HepG2 (cell line): ENCODE measurements around the gene SPTBN2. TPM values are rescaled to one million over a fixed set of nuclear protein-coding genes. Genes with fewer than 3 reads are reported as not detected.

Experiments used
- ARHGAP35 ChIP-seq: sonication (generic); formaldehyde crosslinking; IDR thresholded peaks from 2 replicates; pipeline ENCODE4 v1.9.0; 2022; ENCODE audit warnings: mild to moderate bottlenecking, inconsistent platforms, moderate library complexity, missing genetic modification reagents, borderline replicate concordance
- ARNTL ChIP-seq: sonication (generic); formaldehyde crosslinking; IDR thresholded peaks from 2 replicates; pipeline ENCODE4 v1.4.0; 2020; ENCODE audit warnings: mild to moderate bottlenecking, missing genetic modification reagents
- CEBPB ChIP-seq: IDR thresholded peaks from 2 replicates; pipeline ENCODE4 v1.6.1; 2011; ENCODE audit warnings: low read depth, low read length, improper control_type of control experiment, borderline replicate concordance
- CHD2 ChIP-seq: IDR thresholded peaks from 2 replicates; pipeline ENCODE4 v1.6.1; 2011; ENCODE audit warnings: low read depth, low read length, improper control_type of control experiment
- ELF1 ChIP-seq: sonication (generic); formaldehyde crosslinking; IDR thresholded peaks from 2 replicates; pipeline ENCODE4 v1.4.0; 2020; ENCODE audit warnings: missing genetic modification reagents
- ELF4 ChIP-seq: sonication (generic); formaldehyde crosslinking; IDR thresholded peaks from 2 replicates; pipeline ENCODE4 v1.5.0; 2020; ENCODE audit warnings: missing genetic modification reagents, mild to moderate bottlenecking, moderate library complexity, borderline replicate concordance
- PCBP2 ChIP-seq: fragments of 200-400 bp; formaldehyde crosslinking; optimal IDR thresholded peaks from 2 replicates; pipeline ENCODE3; 2018; ENCODE audit warnings: low read length, low read depth; ENCODE audit not compliant: poor library complexity, severe bottlenecking
- SRSF4 ChIP-seq: fragments of 200-400 bp; formaldehyde crosslinking; IDR thresholded peaks from one replicate; pipeline ENCODE4 v1.6.1; 2018; ENCODE audit warnings: mild to moderate bottlenecking, low read depth, low read length, moderate library complexity; ENCODE audit not compliant: poor library complexity, severe bottlenecking
- TBX3 ChIP-seq: fragments of 450-650 bp; IDR thresholded peaks from 2 replicates; pipeline ENCODE4 v1.6.1; 2017; ENCODE audit warnings: antibody characterized with exemption, mild to moderate bottlenecking, inconsistent platforms, borderline replicate concordance
- ZNF235 ChIP-seq: sonication (generic); formaldehyde crosslinking; IDR thresholded peaks from 2 replicates; pipeline ENCODE4 v1.8.1; 2023; ENCODE audit warnings: mild to moderate bottlenecking, missing genetic modification reagents, borderline replicate concordance
- ZNF263 ChIP-seq: sonication (generic); formaldehyde crosslinking; IDR thresholded peaks from 2 replicates; pipeline ENCODE4 v1.4.0; 2020; ENCODE audit warnings: missing genetic modification reagents
- ZNF616 ChIP-seq: sonication (generic); formaldehyde crosslinking; IDR thresholded peaks from 2 replicates; pipeline ENCODE4 v1.5.0; 2020; ENCODE audit warnings: low read depth, mild to moderate bottlenecking, missing genetic modification reagents
- ZNF678 ChIP-seq: sonication (generic); formaldehyde crosslinking; IDR thresholded peaks from 2 replicates; pipeline ENCODE4 v1.4.0; 2020; ENCODE audit warnings: mild to moderate bottlenecking, missing genetic modification reagents
- polyA plus RNA-seq, 8 experiments: library from polyadenylated mRNA; depleted of rRNA in 3 of 8; stranded (reverse) in 7 of 8; unstranded in 1 of 8; fragments of >200 nt; fragmentation: Illumina TruSeq in 4 of 8; extraction: Trizol in 4 of 8; gene quantifications; 2 replicates each; pipeline versions ENCODE4 v1.2.1 to v1.2.3, GENCODE V29; 2011 to 2016; ENCODE audit warnings: low read depth in 4 of 8, missing spikeins in 1 of 8, mixed read lengths in 1 of 8; ENCODE audit not compliant: insufficient read depth in 1 of 8
- total RNA-seq, 5 experiments: library from RNA; depleted of rRNA; stranded (reverse); fragments of >200 nt; fragmentation: Illumina TruSeq; extraction: Trizol; gene quantifications; 2 replicates each; pipeline ENCODE4 v1.2.3, GENCODE V29; 2016; ENCODE audit warnings: low read depth in 1 of 5
- TF ChIP-seq, protein P1 (sequence below): sonication (generic); formaldehyde crosslinking; IDR thresholded peaks from 2 replicates; pipeline ENCODE4 v1.8.0; 2023; ENCODE audit warnings: mild to moderate bottlenecking, missing genetic modification reagents
- TF ChIP-seq, protein P2 (sequence below): sonication (generic); formaldehyde crosslinking; IDR thresholded peaks from 2 replicates; pipeline ENCODE4 v1.4.0; 2020; ENCODE audit warnings: missing genetic modification reagents, borderline replicate concordance
- TF ChIP-seq, protein P3 (sequence below): sonication (generic); formaldehyde crosslinking; IDR thresholded peaks from 2 replicates; pipeline ENCODE4 v1.4.0; 2020; ENCODE audit warnings: missing genetic modification reagents
- TF ChIP-seq, protein P4 (sequence below): IDR thresholded peaks from 2 replicates; pipeline ENCODE4 v1.6.1; 2016; ENCODE audit warnings: missing compliant biosample characterization, missing genetic modification reagents, borderline replicate concordance
- TF ChIP-seq, protein P5 (sequence below): sonication (generic); formaldehyde crosslinking; IDR thresholded peaks from 2 replicates; pipeline ENCODE4 v1.5.0; 2020; ENCODE audit warnings: mild to moderate bottlenecking, missing genetic modification reagents

SPTBN2 gene
- total and polyA plus RNA-seq, 2 of the 13 experiments (the other 11 are each of a cell fraction or from before 2014, with no cell fraction given): 0.65 to 4.0 TPM

DNA sequence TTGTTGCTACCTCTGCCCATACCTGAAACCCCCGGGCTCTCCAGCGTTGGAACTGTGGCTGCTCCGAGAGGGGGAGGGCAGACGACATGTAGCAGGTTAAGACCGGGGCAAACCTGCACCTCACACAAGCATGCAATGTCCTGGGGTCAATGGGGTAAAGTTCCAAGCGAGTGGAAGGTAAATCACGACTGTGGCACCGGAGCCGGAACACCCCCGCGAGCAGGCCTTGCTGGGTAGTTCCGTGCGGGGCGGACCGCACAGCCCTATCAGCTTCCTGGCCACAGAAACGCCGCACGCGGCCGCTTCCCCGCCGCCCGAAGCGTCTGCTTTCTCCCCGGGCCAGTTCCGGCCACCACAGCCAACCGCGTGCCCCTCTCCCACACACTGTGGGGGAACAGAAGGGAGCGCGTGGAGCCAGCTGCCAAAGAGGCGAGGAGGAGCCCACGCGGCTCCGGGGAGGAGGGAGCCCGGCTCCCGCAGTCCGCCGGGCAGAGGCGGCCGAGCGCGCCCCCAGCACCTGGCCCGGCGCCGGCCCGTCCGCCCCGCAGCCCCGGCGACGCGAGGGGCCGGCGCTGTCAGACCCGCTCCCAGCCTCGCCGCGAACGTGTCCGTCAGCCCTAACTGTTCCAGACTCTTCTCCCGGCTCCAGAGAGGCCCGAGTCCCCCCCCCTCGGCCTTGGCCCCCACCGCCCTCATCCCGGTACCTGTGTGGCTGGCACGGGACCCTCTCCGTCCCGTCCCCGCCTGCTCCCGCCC, 1.6 kb downstream of the SPTBN2 start (continued):
- TF ChIP-seq PCBP2 (no peak), ZNF678 (CRISPR knock-in tag) (no peak), CHD2 (no peak), CEBPB (no peak), ZNF616 (CRISPR knock-in tag) (0 out of 2 replicates have a peak, but pooled peaks have one; percentile 47), ELF4 (CRISPR knock-in tag) (no peak), ZNF263 (CRISPR knock-in tag) (peak; percentile 91), SRSF4 (no peak), ARNTL (no peak), ZNF235 (CRISPR knock-in tag) (no peak), ELF1 (no peak), ARHGAP35 (no peak), TBX3 (no peak)
- TF ChIP-seq, protein P1, sequence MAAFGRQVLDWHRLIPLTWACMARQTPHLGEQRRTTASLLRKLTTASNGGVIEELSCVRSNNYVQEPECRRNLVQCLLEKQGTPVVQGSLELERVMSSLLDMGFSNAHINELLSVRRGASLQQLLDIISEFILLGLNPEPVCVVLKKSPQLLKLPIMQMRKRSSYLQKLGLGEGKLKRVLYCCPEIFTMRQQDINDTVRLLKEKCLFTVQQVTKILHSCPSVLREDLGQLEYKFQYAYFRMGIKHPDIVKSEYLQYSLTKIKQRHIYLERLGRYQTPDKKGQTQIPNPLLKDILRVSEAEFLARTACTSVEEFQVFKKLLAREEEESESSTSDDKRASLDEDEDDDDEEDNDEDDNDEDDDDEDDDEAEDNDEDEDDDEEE (CRISPR knock-in tag): 0 out of 2 replicates have a peak, but pooled peaks have one; percentile 49
- TF ChIP-seq, protein P2, sequence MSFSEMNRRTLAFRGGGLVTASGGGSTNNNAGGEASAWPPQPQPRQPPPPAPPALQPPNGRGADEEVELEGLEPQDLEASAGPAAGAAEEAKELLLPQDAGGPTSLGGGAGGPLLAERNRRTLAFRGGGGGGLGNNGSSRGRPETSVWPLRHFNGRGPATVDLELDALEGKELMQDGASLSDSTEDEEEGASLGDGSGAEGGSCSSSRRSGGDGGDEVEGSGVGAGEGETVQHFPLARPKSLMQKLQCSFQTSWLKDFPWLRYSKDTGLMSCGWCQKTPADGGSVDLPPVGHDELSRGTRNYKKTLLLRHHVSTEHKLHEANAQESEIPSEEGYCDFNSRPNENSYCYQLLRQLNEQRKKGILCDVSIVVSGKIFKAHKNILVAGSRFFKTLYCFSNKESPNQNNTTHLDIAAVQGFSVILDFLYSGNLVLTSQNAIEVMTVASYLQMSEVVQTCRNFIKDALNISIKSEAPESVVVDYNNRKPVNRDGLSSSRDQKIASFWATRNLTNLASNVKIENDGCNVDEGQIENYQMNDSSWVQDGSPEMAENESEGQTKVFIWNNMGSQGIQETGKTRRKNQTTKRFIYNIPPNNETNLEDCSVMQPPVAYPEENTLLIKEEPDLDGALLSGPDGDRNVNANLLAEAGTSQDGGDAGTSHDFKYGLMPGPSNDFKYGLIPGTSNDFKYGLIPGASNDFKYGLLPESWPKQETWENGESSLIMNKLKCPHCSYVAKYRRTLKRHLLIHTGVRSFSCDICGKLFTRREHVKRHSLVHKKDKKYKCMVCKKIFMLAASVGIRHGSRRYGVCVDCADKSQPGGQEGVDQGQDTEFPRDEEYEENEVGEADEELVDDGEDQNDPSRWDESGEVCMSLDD (CRISPR knock-in tag): no peak
- TF ChIP-seq, protein P3, sequence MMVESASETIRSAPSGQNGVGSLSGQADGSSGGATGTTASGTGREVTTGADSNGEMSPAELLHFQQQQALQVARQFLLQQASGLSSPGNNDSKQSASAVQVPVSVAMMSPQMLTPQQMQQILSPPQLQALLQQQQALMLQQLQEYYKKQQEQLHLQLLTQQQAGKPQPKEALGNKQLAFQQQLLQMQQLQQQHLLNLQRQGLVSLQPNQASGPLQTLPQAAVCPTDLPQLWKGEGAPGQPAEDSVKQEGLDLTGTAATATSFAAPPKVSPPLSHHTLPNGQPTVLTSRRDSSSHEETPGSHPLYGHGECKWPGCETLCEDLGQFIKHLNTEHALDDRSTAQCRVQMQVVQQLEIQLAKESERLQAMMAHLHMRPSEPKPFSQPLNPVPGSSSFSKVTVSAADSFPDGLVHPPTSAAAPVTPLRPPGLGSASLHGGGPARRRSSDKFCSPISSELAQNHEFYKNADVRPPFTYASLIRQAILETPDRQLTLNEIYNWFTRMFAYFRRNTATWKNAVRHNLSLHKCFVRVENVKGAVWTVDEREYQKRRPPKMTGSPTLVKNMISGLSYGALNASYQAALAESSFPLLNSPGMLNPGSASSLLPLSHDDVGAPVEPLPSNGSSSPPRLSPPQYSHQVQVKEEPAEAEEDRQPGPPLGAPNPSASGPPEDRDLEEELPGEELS: no peak
- TF ChIP-seq, protein P4, sequence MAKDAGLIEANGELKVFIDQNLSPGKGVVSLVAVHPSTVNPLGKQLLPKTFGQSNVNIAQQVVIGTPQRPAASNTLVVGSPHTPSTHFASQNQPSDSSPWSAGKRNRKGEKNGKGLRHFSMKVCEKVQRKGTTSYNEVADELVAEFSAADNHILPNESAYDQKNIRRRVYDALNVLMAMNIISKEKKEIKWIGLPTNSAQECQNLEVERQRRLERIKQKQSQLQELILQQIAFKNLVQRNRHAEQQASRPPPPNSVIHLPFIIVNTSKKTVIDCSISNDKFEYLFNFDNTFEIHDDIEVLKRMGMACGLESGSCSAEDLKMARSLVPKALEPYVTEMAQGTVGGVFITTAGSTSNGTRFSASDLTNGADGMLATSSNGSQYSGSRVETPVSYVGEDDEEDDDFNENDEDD: peak; percentile 55; the same call in 1 of the 2 replicates
- TF ChIP-seq, protein P5, sequence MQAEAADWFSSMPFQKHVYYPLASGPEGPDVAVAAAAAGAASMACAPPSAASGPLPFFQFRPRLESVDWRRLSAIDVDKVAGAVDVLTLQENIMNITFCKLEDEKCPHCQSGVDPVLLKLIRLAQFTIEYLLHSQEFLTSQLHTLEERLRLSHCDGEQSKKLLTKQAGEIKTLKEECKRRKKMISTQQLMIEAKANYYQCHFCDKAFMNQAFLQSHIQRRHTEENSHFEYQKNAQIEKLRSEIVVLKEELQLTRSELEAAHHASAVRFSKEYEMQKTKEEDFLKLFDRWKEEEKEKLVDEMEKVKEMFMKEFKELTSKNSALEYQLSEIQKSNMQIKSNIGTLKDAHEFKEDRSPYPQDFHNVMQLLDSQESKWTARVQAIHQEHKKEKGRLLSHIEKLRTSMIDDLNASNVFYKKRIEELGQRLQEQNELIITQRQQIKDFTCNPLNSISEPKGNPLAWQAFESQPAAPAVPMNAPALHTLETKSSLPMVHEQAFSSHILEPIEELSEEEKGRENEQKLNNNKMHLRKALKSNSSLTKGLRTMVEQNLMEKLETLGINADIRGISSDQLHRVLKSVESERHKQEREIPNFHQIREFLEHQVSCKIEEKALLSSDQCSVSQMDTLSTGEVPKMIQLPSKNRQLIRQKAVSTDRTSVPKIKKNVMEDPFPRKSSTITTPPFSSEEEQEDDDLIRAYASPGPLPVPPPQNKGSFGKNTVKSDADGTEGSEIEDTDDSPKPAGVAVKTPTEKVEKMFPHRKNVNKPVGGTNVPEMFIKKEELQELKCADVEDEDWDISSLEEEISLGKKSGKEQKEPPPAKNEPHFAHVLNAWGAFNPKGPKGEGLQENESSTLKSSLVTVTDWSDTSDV (CRISPR knock-in tag): no peak
